HEK293T (cell line): ENCODE measurements around the gene MYBPHL.

Source experiments
- CTCF ChIA-PET: fragments of 350-600 bp; formaldehyde crosslinking; extraction: SDS; loops from one replicate; lab custom pipeline; 2021; ENCODE audit warnings: antibody characterized with exemption, inconsistent platforms; lab: Yijun Ruan, JAX
- POLR2A ChIA-PET: fragments of 350-600 bp; formaldehyde crosslinking; extraction: SDS; loops from one replicate; lab custom pipeline; 2020; ENCODE audit warnings: antibody characterized with exemption, inconsistent platforms; lab: Yijun Ruan, JAX
- DNase-seq: peaks from one replicate; pipeline ENCODE4 v3.0.0; 2012; ENCODE audit warnings: mixed read lengths; ENCODE audit errors: extremely low spot score
- ARNT ChIP-seq: fragments of 450-650 bp; IDR thresholded peaks from 2 replicates; pipeline ENCODE4 v1.6.1; 2017; ENCODE audit warnings: mild to moderate bottlenecking
- BHLHE40 ChIP-seq: fragments of 450-650 bp; IDR thresholded peaks from 2 replicates; pipeline ENCODE4 v1.6.1; 2016; ENCODE audit warnings: mild to moderate bottlenecking, moderate library complexity, borderline replicate concordance
- CTBP1 ChIP-seq: fragments of 450-650 bp; IDR thresholded peaks from 2 replicates; pipeline ENCODE4 v1.6.1; 2016; ENCODE audit warnings: borderline replicate concordance
- ELF4 ChIP-seq: fragments of 450-650 bp; IDR thresholded peaks from 2 replicates; pipeline ENCODE4 v1.6.1; 2017; ENCODE audit warnings: antibody characterized with exemption
- FOXA1 ChIP-seq: fragments of 450-650 bp; IDR thresholded peaks from 2 replicates; pipeline ENCODE4 v1.6.1; 2016; ENCODE audit warnings: mild to moderate bottlenecking
- FOXK2 ChIP-seq: fragments of 450-650 bp; IDR thresholded peaks from 2 replicates; pipeline ENCODE4 v1.6.1; 2016; ENCODE audit warnings: mild to moderate bottlenecking
- FOXM1 ChIP-seq: fragments of 450-650 bp; IDR thresholded peaks from 2 replicates; pipeline ENCODE4 v1.6.1; 2017; ENCODE audit warnings: mild to moderate bottlenecking, borderline replicate concordance
- HDGF ChIP-seq: fragments of 450-650 bp; IDR thresholded peaks from 2 replicates; pipeline ENCODE4 v1.6.1; 2017; ENCODE audit warnings: antibody characterized with exemption, borderline replicate concordance
- L3MBTL2 ChIP-seq: fragments of 450-650 bp; conservative IDR thresholded peaks from 2 replicates; pipeline ENCODE4 v1.6.1; 2016; ENCODE audit warnings: mild to moderate bottlenecking
- LEF1 ChIP-seq: fragments of 450-650 bp; IDR thresholded peaks from 2 replicates; pipeline ENCODE4 v1.6.1; 2017; ENCODE audit warnings: mild to moderate bottlenecking, borderline replicate concordance
- NFRKB ChIP-seq: fragments of 450-650 bp; IDR thresholded peaks from 2 replicates; pipeline ENCODE4 v1.6.1; 2016; ENCODE audit warnings: mild to moderate bottlenecking, moderate library complexity
- SP1 ChIP-seq: fragments of 450-650 bp; IDR thresholded peaks from 2 replicates; pipeline ENCODE4 v1.6.1; 2017
- SUZ12 ChIP-seq: fragments of 450-650 bp; IDR thresholded peaks from 2 replicates; pipeline ENCODE4 v1.6.1; 2016; ENCODE audit warnings: mild to moderate bottlenecking
- TARDBP ChIP-seq: fragments of 450-650 bp; IDR thresholded peaks from 2 replicates; pipeline ENCODE4 v1.6.1; 2016
- ZNF384 ChIP-seq: fragments of 450-650 bp; IDR thresholded peaks from 2 replicates; pipeline ENCODE4 v1.6.1; 2016
- TF ChIP-seq, protein P1 (sequence below): fragments of 450-650 bp; IDR thresholded peaks from 2 replicates; pipeline ENCODE4 v1.6.1; 2016

Gene MYBPHL

DNA sequence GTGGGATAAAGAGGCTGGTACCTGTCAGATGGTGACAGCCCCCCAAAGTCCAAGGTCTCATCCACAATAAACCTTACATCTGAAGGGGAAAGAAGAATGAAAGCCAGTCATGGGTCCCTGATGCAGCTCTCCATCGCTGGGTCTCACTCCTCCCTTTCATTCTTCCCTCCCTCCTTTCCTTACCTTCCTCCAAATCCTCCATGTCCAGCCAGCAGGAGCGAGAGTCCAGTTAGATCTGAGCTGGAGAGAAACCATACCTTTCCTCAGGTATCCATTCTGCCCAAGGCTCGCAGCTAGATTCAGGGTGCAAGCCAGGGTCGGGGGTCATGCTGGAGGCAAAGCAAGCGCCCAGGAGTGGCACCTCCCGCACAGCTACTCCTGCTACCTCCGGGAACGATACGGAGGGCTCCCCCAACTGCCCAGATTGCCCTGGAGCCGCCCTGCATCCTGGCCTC lies 24.3 kb downstream of the MYBPHL start:
- CTCF ChIA-PET, result interaction anchor here (0.6 to 2.1 kb wide), 6 partner anchors 108 to 259 kb away, joined by 3 to 7 read pairs (median 4); partner anchors contain the start of genes CYB561D1 and SORT1
- POLR2A ChIA-PET, result interaction anchor here (0.6 to 2.1 kb wide), 26 partner anchors 10 to 248 kb away, joined by 3 to 18 read pairs (median 4); partner anchors contain the start of genes CELSR2, MYBPHL, SARS1 and SORT1
- no peak for DNase-seq
- no peak for TF ChIP-seq CTBP1
- no peak for TF ChIP-seq FOXM1
- TF ChIP-seq TARDBP, result no peak
- no peak for TF ChIP-seq SUZ12
- TF ChIP-seq NFRKB, result no peak
- no peak for TF ChIP-seq ARNT
- no peak for TF ChIP-seq L3MBTL2
- no peak for TF ChIP-seq HDGF

DNA sequence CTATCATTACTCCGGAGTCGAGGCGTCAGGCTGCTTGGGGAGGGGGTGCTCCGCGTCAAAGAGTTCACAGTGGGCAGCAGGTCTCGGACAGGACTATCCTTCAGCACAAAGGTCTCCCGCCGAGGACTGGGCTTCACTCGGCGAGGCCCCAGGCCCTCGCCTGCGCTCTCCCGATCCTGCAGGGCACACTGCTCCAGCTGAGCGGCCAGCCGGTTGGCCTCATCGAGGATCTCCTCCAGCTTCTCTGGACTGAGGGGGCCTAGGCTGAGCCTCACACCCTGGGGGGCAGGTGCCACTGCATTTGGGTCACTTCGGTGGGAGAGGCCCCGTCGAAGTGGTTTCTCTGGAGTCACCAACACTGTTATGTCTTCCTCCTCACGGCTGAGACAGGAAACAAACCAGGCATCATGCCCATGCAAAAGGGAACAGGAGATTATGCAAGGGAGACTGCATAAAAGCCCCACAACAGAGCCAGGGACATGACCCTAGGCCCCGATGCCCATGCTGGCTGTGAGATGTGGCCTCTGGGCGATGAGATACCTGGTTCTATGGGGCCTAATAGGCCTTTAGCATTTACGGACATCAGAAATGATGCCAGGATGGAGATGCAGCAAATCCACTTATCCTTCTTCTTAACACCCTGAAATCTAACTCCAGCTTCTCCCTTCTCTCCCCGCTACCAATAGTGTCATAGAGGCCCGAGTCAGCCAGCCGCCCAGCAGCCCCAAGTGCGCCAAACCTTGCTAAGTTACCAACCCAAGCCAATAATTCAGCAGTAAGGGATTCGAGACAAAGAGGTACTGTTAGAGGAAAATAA lies 24.9 kb downstream of the MYBPHL start:
- ChIA-PET POLR2A (interaction anchor here (0.9 to 2.1 kb wide), 12 partner anchors 15 to 179 kb away, joined by 3 to 18 read pairs (median 5); partner anchors contain the start of genes MYBPHL, SARS1 and SORT1), CTCF (interaction anchor here (0.6 to 2.1 kb wide), 4 partner anchors 116 to 259 kb away, joined by 3 to 7 read pairs (median 4); partner anchors contain the start of gene SORT1)
- TF ChIP-seq ZNF384 (no peak), LEF1 (no peak), TARDBP (no peak), HDGF (no peak), FOXA1 (no peak), ARNT (no peak), SUZ12 (no peak), L3MBTL2 (no peak), FOXM1 (no peak), NFRKB (no peak), CTBP1 (no peak), ELF4 (no peak), SP1 (no peak), FOXK2 (no peak), BHLHE40 (no peak)
- TF ChIP-seq, protein P1, sequence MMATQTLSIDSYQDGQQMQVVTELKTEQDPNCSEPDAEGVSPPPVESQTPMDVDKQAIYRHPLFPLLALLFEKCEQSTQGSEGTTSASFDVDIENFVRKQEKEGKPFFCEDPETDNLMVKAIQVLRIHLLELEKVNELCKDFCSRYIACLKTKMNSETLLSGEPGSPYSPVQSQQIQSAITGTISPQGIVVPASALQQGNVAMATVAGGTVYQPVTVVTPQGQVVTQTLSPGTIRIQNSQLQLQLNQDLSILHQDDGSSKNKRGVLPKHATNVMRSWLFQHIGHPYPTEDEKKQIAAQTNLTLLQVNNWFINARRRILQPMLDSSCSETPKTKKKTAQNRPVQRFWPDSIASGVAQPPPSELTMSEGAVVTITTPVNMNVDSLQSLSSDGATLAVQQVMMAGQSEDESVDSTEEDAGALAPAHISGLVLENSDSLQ, result no peak
- no peak for DNase-seq

DNA sequence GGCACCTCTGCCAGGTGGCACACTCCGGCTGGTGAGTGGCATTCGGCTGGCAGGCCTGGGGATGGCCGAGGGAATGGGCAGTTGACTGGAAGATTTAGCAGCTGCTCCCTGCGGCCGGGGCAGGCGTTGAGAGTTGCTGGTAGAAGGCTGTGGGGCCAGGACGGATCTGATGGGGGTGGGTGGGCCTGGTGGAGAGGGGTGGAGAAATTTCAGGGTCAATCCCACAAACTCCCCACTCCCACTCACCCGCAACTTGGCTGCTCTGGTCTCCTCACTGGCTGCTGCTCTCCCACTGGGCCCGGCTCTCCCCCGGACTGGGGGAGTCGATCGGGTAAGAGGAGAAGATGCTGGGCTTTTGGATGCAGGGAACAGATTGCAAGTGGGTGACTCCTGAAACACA lies 25.9 kb downstream of the MYBPHL start:
- no peak for TF ChIP-seq FOXK2
- CTCF ChIA-PET, result no interaction called here
- POLR2A ChIA-PET, result no interaction called here
- DNase-seq, result no peak

DNA sequence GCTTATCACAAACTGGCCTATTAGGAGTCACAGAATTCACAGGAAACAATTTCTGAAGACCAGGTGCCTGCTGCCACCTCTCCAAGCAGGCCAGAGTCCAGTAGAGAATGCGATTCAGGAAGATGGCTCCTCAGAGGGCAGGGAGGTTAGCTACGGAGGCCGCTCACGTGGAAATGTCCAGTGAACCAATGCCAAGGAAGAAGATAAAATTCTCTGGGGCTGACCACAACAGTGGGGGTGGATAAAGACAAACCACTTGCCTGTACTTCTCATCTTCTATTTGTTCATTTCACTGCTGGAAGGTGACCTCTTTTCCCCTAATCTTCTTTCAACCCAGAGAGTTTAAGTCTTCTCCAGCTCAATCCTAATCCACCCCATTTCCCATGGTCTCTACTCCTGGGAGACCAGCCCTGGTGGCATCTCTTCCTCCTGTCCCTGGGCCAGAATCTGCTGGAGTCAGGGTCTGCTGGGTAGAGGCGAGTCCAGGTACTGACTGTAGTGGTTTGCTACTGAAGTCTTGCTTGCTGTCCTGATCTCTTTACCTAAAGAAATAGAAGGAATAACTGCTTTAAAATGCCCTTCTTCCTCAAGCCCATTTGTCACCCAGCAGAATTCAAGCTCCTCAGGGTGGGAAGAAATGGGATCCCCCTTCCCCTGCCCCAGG lies 27.1 kb downstream of the MYBPHL start:
- ChIA-PET POLR2A (interaction anchor here (4.3 kb wide), 1 partner anchor 118 kb away, joined by 28 read pairs; the partner anchor contains the start of gene SORT1), CTCF (interaction anchor here (4.6 kb wide), 1 partner anchor 120 kb away, joined by 47 read pairs; the partner anchor contains the start of gene SORT1)
- TF ChIP-seq BHLHE40 (no peak), ZNF384 (no peak), NFRKB (no peak), SP1 (no peak), CTBP1 (no peak), SUZ12 (no peak), FOXA1 (no peak), ARNT (no peak), ELF4 (no peak), FOXK2 (no peak), HDGF (no peak), LEF1 (no peak), L3MBTL2 (no peak), FOXM1 (no peak)
- TF ChIP-seq, protein P1, result no peak
- no peak for DNase-seq

DNA sequence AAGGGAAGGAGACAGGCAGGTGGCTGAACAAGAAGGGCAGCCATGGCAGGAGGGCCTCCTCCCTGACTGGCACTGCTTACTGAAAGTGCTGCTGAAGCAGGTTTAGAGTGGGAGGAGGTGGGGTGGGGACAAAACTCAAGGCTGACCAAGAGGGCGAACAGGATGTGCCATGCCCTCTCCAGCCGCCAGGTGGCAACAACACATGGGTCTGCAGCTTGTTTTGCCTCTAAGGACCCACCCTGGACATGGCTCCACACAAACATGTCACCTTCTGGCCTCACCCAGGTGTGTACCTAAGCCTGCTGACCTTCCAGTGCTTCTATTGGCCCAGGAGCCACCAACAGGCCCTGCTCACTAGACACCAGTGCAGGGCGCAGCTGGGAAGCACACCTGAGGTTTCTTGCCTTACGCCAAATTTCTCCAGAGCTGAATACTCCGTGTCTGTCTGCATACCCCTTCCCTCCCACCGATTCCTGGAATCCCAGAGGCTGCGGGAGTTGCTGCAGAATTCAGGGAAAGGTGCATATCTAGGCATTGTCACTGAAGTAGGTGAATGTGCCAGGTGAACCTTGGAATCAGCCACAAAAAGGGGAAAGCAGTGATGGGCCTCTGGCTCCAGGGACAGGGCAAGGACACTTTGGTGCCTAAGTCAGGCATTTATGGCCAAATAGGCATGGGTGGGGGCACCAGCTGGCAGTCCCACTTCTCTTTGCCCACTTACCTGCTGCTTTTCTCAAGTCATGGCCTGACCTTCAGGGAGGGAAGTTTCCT lies 29.2 kb downstream of the MYBPHL start:
- DNase-seq, result peak; percentile 90
- CTCF ChIA-PET, result interaction anchor here (0.5 to 4.6 kb wide), 13 partner anchors 18 to 1190 kb away, joined by 3 to 47 read pairs (median 4); partner anchors contain the start of genes PSMA5 and SORT1
- POLR2A ChIA-PET, result interaction anchor here (0.9 to 4.3 kb wide), 4 partner anchors 16 to 123 kb away, joined by 3 to 28 read pairs (median 4); partner anchors contain the start of gene SORT1
- TF ChIP-seq CTBP1 (no peak), HDGF (peak; percentile 95)
